Dedifferentiated amniotic fluid mesenchymal stem cell (primary cell): ENCODE results near the gene TSPAN8.
"Not testable (repeated sequence)": the region's sequence is repeated elsewhere in the genome, so short reads cannot be mapped to it uniquely, and the experiment has no call there.

ENCODE experiments used
- DNase-seq: peaks from one replicate; pipeline ENCODE4 v3.0.0-alpha.2; 2016; ENCODE audit errors: extremely low spot score

Gene TSPAN8

DNA sequence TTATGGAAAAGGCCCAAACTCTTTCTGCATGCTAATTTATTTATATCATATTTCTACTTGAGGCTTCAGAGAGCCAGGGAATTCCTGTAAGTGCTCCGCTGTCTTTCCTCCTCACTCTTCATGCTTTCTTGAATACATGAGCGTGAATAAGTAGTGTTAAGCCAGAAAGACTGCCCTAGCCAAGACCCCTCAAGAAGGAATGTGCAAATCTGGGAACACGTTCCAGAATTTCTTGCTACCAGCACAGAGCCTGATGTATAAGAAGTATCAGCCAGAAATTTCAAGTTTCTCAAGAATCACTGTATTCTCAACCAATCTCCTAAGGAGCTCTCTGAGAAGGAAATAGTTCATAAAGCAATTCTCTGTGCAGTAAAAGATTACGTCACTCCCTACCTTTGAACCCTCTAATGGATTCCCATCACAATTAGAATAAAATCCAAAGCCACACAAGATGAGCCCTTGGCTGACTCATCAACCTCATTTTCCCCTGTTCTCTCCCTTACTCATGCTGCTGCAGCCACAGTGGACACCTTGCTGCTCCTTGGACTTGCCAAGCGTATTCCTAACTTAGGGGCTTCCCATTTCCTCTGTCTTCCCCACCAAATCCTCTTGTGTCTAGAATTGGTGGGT, 6.9 kb upstream of the TSPAN8 start:
- DNase-seq: no peak

- no peak for DNase-seq
Measured at GRCh38 chr12:71164166-71164565, 6.4 kb upstream of the TSPAN8 start.

- DNase-seq: no peak
Measured at GRCh38 chr12:71162832-71163763, 5.3 kb upstream of the TSPAN8 start.

DNA sequence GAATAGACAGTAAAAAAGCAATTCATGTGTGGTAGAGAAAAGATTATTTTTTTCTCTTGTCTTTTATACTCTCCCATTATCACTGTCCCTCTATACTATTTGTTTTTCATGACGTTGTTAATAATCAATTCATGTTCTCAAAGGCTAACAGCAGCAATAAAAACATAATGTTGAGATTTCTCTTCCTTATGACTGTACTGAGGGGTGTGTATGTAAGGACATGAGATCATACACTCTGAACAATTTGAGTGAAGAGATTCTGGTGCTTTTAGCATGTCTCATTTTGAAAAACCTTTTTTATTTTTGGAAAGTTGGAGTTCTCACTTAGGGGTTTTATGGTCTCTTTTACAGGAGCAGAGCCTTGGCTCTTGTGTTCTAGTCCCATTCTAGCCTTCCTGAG, 3.8 kb upstream of the TSPAN8 start:
- no peak for DNase-seq

DNA sequence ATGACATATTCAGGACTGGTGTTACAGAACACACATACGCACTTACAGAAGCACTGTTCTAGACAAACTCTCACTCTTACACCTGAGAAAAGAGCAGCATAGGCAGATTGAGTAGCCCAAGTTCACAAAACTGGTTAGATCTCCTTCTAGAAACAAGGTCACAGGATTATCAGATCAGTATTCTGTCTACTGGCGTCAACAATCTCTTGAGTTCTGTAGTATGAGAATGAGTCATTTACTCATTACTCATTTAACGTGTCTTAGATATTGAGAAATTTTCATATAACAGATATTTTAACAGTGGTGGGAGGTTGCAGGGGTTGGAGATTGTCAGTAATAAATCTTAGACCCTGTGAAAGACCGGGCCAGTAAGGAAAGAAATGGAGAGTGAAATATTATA, 2.8 kb upstream of the TSPAN8 start:
- DNase-seq: no peak

DNA sequence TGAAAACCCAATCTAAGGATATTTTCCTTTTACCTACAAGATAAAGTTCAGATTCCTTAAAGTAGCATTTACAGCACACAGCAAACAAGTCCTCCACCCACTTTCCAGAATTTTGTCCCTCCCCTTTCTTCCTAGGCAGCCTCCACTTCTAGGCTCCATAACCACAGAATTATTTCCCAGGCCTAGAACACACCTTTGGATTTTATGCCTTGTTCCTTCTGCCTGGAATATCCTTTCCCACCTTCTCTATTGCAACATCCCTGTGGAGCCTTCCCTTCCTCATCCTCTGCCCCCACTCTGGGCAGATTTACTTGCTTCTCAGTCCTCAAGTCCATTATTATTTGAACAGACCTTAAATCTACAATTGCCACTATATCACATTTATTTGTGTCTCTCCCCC, 2.1 kb upstream of the TSPAN8 start:
- DNase-seq: no peak

DNA sequence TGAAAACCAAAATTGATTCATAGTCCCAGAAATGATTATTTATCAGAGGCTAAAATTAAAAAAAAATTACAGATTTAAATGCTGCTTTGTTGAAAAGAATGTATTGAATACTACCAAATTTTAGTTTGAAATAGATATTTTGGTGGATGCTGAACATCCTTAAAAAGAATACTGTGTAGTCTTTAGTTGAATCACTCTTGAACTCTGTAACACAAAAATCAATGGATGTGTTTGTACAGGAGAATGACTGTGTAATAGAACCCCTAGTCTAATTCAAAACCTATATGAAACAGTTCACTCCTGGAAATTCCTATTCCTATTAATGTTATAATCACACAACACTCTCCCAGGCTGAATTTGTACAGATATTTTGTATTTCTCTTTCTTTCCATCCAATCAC, 1.5 kb upstream of the TSPAN8 start:
- no peak for DNase-seq

- no peak for DNase-seq
Measured at GRCh38 chr12:71158361-71158882, 623 bp upstream of the TSPAN8 start.

DNA sequence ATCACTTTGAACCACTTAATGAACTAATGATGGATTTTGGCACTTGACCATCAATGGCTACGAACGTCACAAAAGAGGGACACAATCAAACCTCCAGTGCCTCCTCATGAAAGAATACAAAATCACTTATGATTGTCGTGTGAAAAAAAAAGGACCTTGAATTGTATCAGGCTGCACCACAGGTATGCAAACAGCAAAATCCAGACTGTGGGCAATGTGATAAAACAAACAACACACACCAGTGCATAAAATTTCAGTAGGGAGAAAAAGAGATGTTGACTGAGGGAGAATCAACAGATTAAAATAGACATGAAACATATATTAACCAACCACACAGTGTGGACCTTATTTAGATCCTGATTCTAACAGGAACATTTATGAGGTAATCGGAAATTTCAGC, 2.6 kb downstream of the TSPAN8 start:
- no peak for DNase-seq

GRCh38 chr12:71152851-71153250, 4.9 kb downstream of the TSPAN8 start:
- no peak for DNase-seq

GRCh38 chr12:71150041-71150440, 7.8 kb downstream of the TSPAN8 start:
- DNase-seq: not testable (repeated sequence)

- no peak for DNase-seq
Measured at GRCh38 chr12:71144682-71145081, 13.1 kb downstream of the TSPAN8 start.

- no peak for DNase-seq
Measured at GRCh38 chr12:71142956-71143355, 14.8 kb downstream of the TSPAN8 start.

DNA sequence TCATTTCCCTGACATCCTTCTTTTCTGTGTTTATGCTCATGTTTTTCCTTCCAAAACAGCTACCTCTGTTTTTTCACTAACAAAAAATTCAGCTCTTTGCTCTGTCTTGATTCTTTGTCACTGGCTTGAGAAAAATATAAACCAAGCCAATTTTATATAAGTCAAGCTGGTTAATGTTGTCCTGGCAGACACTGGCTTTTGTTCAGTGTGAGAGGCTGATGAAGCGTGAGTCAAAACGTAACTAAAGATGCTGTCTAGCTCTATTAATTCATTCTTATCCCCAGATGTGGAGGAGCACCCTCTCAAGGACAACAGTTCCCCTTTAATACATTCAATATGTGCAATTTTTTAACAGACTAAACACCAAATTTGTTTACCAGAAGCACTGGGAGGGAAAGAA, 15.8 kb downstream of the TSPAN8 start:
- no peak for DNase-seq

- no peak for DNase-seq
Measured at GRCh38 chr12:71141378-71141926, 16.3 kb downstream of the TSPAN8 start.

GRCh38 chr12:71139153-71139735, 18.6 kb downstream of the TSPAN8 start:
- DNase-seq: no peak

- DNase-seq: no peak
Measured at GRCh38 chr12:71138011-71138410, 19.8 kb downstream of the TSPAN8 start.

- no peak for DNase-seq
Measured at GRCh38 chr12:71135812-71136176, 22.0 kb downstream of the TSPAN8 start.

- DNase-seq: no peak
Measured at GRCh38 chr12:71135077-71135811, 22.6 kb downstream of the TSPAN8 start.

DNA sequence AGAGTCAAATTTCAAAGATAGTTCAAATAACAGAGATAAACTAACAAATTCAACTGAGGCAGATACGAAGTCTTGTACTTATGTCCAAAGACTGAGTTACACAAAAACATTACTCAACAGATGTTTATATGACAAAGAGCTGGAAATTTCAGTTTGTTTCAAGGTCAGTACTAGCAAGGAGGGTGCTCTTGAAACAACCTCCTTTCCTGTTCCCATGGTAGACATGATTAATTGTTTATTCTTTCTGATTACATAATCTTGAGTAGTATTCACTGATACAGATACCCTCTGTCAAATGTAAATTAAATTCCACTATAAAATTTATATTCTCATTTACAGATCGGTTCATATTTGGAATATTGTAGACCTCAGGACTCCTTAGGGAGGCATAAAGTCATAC, 23.4 kb downstream of the TSPAN8 start:
- no peak for DNase-seq

GRCh38 chr12:71130521-71131069, 27.2 kb downstream of the TSPAN8 start:
- no peak for DNase-seq
